ENCODE data around the gene SHLD1. TPM values are rescaled to one million over a fixed set of nuclear protein-coding genes. Genes with fewer than 3 reads are reported as not detected.
"Not testable (repeated sequence)": the region's sequence is repeated elsewhere in the genome, so short reads cannot be mapped to it uniquely, and the experiment has no call there.

The SHLD1 gene
- total RNA-seq, 1 donor from 2014 or later: 6.1 TPM

- no peak for DNase-seq (ENCODE audit: low spot score in 2 of 2)
- no peak for FAIRE-seq
Observed at GRCh38 chr20:5735845-5736510, 14.2 kb upstream of the SHLD1 start.

DNA sequence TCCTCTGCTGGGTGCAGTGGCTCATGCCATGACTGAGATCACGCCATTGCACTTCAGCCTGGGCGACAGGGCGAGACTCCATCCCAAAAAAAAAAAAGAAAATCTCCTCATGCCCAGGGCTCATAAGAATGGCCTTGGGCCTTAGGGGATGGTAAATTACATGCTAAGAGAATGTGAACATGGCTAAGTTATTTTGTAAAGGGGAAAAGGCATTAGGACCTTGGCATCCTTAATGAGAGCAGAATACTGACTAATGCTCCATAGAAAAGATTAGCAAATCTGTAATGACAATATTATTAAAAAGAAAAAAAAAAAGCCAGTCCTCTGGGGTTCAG lies 12.6 kb upstream of the SHLD1 start:
- DNase-seq (ENCODE audit: low spot score in 2 of 2) (no peak), FAIRE-seq (no peak)

DNA sequence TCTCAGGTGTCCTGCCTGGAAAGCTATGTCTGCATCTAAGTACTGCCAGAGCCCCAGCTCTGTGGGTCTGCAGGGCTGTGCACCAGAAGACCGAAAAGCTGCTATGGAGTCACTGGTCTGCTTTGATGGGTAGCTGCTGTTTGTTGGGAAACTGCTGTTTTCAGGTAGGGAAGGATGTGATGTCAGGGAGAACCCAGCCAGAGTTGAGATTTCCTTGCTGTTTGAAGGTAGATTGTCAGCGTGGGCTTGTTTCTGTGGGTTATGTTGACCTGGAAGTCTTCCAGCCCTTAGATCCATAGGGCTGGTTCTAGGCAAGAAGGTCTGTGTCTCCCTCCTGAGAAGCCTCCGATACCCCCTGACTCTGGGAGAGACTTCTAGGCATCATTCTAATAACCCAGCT lies 12.2 kb upstream of the SHLD1 start:
- no peak for FAIRE-seq
- no peak for DNase-seq (ENCODE audit: low spot score in 2 of 2)

- FAIRE-seq; DNase-seq (ENCODE audit: low spot score in 2 of 2): not testable (repeated sequence)
Observed at GRCh38 chr20:5740643-5741042, 9.6 kb upstream of the SHLD1 start.

- DNase-seq (ENCODE audit: low spot score in 2 of 2): no peak
Observed at GRCh38 chr20:5741089-5741488, 9.1 kb upstream of the SHLD1 start.

GRCh38 chr20:5742041-5742440 lies 8.2 kb upstream of the SHLD1 start:
- FAIRE-seq (no peak), DNase-seq (ENCODE audit: low spot score in 2 of 2) (no peak)

More at GRCh38 chr20:5741089-5741488, 9.1 kb upstream of the SHLD1 start:
- no peak for FAIRE-seq

DNA sequence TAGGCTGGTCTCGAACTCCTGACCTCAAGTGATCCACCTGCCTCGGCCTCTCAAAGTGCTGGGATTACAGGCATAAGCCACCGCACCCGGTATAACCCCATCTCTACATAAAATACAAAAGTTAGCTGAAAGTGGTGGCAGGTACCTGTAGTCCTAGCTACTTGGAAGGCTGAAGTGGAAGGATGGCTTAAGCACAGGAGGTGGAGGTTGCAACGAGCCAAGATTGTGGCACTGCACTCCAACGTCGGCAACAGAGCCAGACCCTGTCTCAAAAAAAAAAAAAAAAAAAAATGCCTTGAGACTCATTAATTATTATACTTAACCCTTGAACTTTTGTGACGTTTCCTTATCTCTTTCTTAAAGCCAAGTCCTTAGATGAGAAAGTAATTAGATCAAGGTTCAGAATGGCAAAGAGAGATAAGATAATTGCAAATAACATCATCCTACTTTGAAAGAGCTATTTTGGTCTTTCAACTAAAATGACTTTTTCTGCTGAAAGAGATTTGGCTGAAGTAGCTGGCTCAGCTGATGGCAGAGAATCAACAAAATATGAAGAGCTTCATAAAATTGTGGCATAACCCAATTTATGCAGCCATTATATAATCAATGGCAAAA lies 4.7 kb upstream of the SHLD1 start:
- DNase-seq (ENCODE audit: low spot score in 2 of 2): no peak
- FAIRE-seq: no peak

- DNase-seq (ENCODE audit: low spot score in 2 of 2): no peak
- FAIRE-seq: no peak
Observed at GRCh38 chr20:5746064-5746463, 4.1 kb upstream of the SHLD1 start.

GRCh38 chr20:5748246-5748645 lies 2.0 kb upstream of the SHLD1 start:
- DNase-seq (ENCODE audit: low spot score in 2 of 2) (no peak), FAIRE-seq (no peak)

DNA sequence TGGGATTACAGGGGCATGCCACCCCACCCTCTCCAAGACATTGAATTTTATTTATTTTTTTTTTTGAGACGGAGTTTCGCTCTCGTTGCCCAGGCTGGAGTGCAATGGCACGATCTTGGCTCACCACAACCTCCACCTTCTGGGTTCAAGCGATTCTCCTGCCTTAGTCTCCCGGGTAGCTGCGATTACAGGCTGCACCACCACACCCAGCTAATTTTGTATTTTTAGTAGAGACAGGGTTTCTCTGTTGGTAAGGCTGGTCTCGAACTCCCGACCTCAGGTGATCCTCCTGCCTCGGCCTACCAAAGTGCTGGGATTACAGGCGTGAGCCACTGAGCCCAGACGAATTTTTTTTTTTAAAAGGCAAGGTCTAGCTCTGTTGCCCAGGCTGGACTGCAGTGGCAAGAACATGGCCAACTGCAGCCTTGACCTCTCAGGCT lies 669 bp upstream of the SHLD1 start:
- not testable (repeated sequence) for DNase-seq (ENCODE audit: low spot score in 2 of 2); FAIRE-seq

- no peak for DNase-seq (ENCODE audit: low spot score in 2 of 2)
- FAIRE-seq: no peak
Observed at GRCh38 chr20:5751856-5752255, 1.7 kb downstream of the SHLD1 start.

- no peak for DNase-seq (ENCODE audit: low spot score in 2 of 2)
- no peak for FAIRE-seq
Observed at GRCh38 chr20:5753814-5754213, 3.6 kb downstream of the SHLD1 start.

DNA sequence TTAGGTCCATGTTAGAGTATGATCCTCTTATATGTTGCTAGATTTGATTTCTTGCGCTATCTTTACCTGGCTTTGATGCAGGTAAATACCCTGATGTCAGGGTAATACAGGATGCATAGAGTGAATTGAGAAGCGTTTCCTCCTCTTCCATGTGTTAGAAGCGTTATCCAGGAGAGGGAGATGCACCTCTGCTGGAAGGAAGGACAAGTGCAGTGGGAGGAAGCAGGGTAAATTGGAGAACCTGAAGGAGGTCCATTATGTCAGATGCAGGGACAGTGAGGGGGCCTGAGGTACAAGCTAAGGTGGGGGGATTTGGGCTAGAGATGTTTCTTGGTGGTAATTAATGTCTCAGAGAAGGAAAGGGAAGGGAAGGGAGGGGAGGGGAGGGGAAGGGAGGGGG lies 7.7 kb downstream of the SHLD1 start:
- no peak for FAIRE-seq
- no peak for DNase-seq (ENCODE audit: low spot score in 2 of 2)

DNA sequence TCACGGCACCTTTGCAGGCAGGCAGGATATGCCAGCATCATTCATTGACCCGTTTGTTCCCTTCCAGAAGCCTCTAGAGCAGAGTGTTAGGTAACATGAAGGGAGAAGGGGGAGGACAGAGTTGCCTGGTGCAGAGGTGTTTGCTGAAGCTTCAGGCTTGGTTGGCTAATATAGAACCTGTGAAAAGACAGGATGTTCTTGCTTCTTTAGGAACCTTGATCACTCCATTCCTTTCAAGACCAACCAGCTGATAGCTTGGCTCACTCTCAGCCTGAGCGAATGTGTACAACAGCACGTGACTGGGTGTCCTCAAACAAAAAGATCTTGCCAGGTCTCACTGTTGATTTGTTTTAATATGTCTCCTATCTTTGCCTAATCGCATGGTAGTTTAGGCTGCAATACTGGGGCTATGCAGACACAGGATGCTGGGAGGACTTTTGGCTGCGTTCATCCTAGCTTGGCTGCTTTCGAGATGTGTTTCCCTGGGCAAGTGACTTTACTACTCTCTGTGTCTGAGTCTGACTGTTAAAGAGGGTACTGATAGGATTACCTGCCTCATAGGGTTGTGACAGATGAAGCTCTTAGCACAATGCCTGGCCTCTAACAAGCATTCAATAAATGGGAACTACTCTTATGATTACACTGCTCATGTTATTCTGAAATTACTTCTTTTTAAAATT lies 16.0 kb downstream of the SHLD1 start:
- DNase-seq (ENCODE audit: low spot score in 2 of 2): no peak
- no peak for FAIRE-seq

- DNase-seq (ENCODE audit: low spot score in 2 of 2): no peak
- FAIRE-seq: no peak
Observed at GRCh38 chr20:5767493-5768098, 17.4 kb downstream of the SHLD1 start.

DNA sequence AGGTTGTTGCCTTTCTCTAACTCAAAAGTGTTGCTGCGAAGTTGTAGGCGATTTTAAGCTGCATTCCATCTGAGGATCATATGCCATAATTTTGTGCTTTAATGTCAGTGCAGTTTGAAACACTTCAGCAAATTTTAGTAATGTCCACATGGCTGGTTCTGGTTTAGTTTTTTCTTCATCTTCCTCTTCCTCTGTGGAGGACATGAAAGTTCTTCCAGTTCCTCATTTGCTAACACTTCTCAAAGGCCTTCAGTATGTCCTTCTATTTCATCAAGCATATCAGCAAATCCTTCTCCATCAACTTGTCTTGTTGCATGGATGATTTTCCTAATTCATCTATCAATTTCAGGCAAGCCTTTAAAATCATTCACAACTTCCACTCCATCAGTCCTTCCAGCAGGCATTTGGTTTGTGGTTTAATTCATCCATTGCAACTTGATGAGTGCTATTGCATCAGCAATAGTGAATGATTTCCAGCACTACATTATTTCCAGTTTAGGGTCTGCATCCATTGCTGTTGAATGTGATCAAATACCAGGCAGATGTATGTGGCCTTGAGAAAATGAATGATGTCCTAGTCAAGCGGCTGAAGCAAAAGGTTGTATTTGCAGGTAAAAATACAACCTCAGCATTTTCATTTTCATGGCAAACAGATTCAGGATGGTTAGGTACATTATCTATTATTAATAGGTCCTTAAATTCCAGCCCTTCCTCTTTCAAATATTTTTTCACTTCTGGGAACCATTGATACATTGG lies 20.2 kb downstream of the SHLD1 start:
- FAIRE-seq (no peak), DNase-seq (ENCODE audit: low spot score in 2 of 2) (no peak)

GRCh38 chr20:5770987-5771318 lies 20.8 kb downstream of the SHLD1 start:
- FAIRE-seq: no peak

DNA sequence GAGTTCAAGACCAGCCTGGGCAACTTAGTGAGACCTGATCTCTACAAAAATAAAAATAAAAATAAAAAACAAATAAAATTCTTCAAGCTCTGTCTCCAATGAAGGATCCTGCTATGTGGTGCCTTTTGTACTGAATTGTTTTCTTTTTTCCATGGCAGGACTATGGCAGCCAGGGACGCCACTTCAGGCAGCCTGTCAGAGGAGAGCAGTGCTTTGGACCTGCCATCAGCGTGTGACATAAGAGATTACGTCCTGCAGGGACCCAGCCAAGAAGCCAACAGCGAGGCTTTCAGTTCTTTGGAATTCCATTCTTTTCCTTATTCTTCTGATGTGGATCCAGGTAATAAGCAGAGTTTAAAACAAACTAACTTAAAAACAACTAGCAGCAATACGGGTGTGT lies 22.5 kb downstream of the SHLD1 start:
- no peak for DNase-seq (ENCODE audit: low spot score in 2 of 2)
- no peak for FAIRE-seq

More at GRCh38 chr20:5770987-5771318, 20.8 kb downstream of the SHLD1 start:
- DNase-seq (ENCODE audit: low spot score in 2 of 2): no peak

DNA sequence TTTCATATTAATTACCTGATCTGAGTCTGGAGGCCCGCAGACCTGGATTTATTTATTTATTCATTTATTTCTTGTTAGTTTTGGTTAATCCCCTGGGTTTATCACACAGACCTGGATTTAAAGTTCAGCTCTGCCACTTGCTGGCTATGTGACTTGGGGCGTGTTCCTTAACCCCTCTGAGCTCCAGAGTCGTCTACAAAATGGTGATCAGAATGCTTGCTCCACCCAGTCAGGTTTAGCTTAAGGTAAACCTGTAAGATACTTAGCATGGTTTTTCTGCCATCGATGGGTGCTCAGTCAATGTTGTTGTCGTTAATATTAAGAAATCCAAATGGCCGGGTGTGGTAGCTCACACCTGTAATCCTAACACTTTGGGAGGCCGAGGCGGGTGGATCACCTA lies 23.4 kb downstream of the SHLD1 start:
- DNase-seq (ENCODE audit: low spot score in 2 of 2) (no peak), FAIRE-seq (no peak)

GRCh38 chr20:5776077-5776476 lies 25.9 kb downstream of the SHLD1 start:
- DNase-seq (ENCODE audit: low spot score in 2 of 2): no peak
- no peak for FAIRE-seq

Data from frontal cortex (tissue), 4 donors.